Measurements from ENCODE around the gene TNIP2. TPM values are rescaled to one million over a fixed set of nuclear protein-coding genes. Genes with fewer than 3 reads are reported as not detected.

The TNIP2 gene
- total RNA-seq, 1 experiment from 2014 or later: 41.0 TPM

DNA sequence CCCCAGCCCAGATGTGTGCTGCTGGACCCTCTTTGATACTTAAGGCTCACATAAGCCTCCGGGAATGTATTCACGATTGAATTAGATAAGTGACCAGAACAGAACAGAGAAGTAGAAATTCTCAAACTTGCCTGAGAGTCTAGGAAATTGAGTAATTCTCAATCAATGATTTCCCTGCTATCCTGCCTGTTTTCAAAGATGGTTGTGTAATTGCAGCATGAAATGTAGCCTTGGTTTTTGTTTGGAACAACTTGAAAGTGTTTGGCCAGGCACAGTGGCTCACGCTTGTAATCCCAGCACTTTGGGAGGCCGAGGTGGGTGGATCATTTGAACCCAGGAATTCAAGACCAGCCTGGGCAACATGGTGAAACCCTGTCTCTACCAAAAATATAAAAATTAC lies 41.2 kb downstream of the TNIP2 start (continued):
- TF ChIP-seq, protein P1, sequence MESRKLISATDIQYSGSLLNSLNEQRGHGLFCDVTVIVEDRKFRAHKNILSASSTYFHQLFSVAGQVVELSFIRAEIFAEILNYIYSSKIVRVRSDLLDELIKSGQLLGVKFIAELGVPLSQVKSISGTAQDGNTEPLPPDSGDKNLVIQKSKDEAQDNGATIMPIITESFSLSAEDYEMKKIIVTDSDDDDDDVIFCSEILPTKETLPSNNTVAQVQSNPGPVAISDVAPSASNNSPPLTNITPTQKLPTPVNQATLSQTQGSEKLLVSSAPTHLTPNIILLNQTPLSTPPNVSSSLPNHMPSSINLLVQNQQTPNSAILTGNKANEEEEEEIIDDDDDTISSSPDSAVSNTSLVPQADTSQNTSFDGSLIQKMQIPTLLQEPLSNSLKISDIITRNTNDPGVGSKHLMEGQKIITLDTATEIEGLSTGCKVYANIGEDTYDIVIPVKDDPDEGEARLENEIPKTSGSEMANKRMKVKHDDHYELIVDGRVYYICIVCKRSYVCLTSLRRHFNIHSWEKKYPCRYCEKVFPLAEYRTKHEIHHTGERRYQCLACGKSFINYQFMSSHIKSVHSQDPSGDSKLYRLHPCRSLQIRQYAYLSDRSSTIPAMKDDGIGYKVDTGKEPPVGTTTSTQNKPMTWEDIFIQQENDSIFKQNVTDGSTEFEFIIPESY (IDR thresholded peaks at IDR 0.05; ENCODE audit: extremely low read depth, insufficient replicate concordance, low read length): no peak
- no peak for TF ChIP-seq CEBPB (IDR thresholded peaks at IDR 0.05; ENCODE audit: low read depth)

GRCh38 chr4:2714061-2714770 lies 41.9 kb downstream of the TNIP2 start:
- Histone ChIP-seq H3K79me2 (ENCODE audit: insufficient read depth, low read length) (peaks cover 14% of the 10 kb centered on the region), H3K9me2 (ENCODE audit: insufficient read depth) (no peaks in the 10 kb centered on the region), H3K9ac (ENCODE audit: low read length) (no peak overlapping the region), H3K4me1 (ENCODE audit: control insufficient read depth in 1 of 2, insufficient read depth in 2 of 2, low read length in 2 of 2) (peaks cover 14 to 28% of the 10 kb centered on the region in 2 experiments; a peak in 3 of 4 replicates), H3K9me3 (ENCODE audit: control insufficient read depth in 1 of 2, insufficient read depth in 1 of 2, low read depth in 1 of 2, low read length in 2 of 2) (no peaks in the 10 kb centered on the region), H4K20me1 (ENCODE audit: insufficient read depth) (no peaks in the 10 kb centered on the region), H3K27ac (ENCODE audit: low read depth, low read length) (no peak overlapping the region), H2AFZ (ENCODE audit: low read depth, low read length, poor library complexity, severe bottlenecking) (no peak overlapping the region), H3K4me2 (ENCODE audit: low read length) (no peak overlapping the region), H3K4me3 (replicated peaks in 1 of 2; ENCODE audit: low read depth in 1 of 2, low read length in 2 of 2) (no peak overlapping the region), H3K27me3 (ENCODE audit: insufficient read depth, low read length) (no peaks in the 10 kb centered on the region), H3K36me3 (ENCODE audit: control insufficient read depth in 1 of 2, insufficient read depth in 2 of 2, low read length in 2 of 2) (peaks cover 0 to 15% of the 10 kb centered on the region in 2 experiments; a peak in 3 of 4 replicates)
- CTCF ChIA-PET: no interaction called here
- intact Hi-C loops (cut with micrococcal nuclease): loop anchor here (10.0 kb wide), 1 partner anchor 489 kb away; no protein-coding TSS in a partner anchor
- POLR2A ChIA-PET: no interaction called here
- no peak for DNase-seq (ENCODE audit: low read depth, low spot score)
- no TSS peak for BruUV-seq (replicated peaks)
- RAD21 ChIA-PET (ENCODE audit: low non-redundant PET in 1 of 2, low total read pairs in 2 of 2, uncharacterized antibody in 2 of 2, unreplicated experiment in 2 of 2): no interaction called here
- no peak for ATAC-seq
- TF ChIP-seq ELF1 (IDR thresholded peaks at IDR 0.05; ENCODE audit: borderline replicate concordance, low read depth) (no peak), CBX3 (IDR thresholded peaks at IDR 0.05; ENCODE audit: low read depth) (no peak), TCF7L2 (IDR thresholded peaks at IDR 0.05; ENCODE audit: borderline replicate concordance, extremely low read depth, insufficient read depth, insufficient read length) (no peak), EZH2phosphoT487 (IDR thresholded peaks at IDR 0.05; ENCODE audit: borderline replicate concordance) (no peak), EGR1 (IDR thresholded peaks at IDR 0.05; ENCODE audit: low read depth) (no peak), POLR2A (IDR thresholded peaks at IDR 0.05; ENCODE audit: borderline replicate concordance, extremely low read depth, insufficient read depth, insufficient read length) (no peak), RAD21 (IDR thresholded peaks at IDR 0.05; ENCODE audit: low read depth) (no peak), POLR2AphosphoS5 (IDR thresholded peaks at IDR 0.05; ENCODE audit: low read depth, low read length) (no peak)
- TF ChIP-seq, protein P2, sequence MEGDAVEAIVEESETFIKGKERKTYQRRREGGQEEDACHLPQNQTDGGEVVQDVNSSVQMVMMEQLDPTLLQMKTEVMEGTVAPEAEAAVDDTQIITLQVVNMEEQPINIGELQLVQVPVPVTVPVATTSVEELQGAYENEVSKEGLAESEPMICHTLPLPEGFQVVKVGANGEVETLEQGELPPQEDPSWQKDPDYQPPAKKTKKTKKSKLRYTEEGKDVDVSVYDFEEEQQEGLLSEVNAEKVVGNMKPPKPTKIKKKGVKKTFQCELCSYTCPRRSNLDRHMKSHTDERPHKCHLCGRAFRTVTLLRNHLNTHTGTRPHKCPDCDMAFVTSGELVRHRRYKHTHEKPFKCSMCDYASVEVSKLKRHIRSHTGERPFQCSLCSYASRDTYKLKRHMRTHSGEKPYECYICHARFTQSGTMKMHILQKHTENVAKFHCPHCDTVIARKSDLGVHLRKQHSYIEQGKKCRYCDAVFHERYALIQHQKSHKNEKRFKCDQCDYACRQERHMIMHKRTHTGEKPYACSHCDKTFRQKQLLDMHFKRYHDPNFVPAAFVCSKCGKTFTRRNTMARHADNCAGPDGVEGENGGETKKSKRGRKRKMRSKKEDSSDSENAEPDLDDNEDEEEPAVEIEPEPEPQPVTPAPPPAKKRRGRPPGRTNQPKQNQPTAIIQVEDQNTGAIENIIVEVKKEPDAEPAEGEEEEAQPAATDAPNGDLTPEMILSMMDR (IDR thresholded peaks at IDR 0.05 in 2 of 3, conservative IDR thresholded peaks at IDR 0.05 in 1 of 3; ENCODE audit: borderline replicate concordance in 1 of 3, insufficient read depth in 1 of 3, low read depth in 2 of 3, low read length in 2 of 3): no peak
- TF ChIP-seq, protein P1 (IDR thresholded peaks at IDR 0.05; ENCODE audit: extremely low read depth, insufficient replicate concordance, low read length): no peak
- TF ChIP-seq, protein P3, sequence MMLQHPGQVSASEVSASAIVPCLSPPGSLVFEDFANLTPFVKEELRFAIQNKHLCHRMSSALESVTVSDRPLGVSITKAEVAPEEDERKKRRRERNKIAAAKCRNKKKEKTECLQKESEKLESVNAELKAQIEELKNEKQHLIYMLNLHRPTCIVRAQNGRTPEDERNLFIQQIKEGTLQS (IDR thresholded peaks at IDR 0.05): no peak
- TF ChIP-seq, protein P4, sequence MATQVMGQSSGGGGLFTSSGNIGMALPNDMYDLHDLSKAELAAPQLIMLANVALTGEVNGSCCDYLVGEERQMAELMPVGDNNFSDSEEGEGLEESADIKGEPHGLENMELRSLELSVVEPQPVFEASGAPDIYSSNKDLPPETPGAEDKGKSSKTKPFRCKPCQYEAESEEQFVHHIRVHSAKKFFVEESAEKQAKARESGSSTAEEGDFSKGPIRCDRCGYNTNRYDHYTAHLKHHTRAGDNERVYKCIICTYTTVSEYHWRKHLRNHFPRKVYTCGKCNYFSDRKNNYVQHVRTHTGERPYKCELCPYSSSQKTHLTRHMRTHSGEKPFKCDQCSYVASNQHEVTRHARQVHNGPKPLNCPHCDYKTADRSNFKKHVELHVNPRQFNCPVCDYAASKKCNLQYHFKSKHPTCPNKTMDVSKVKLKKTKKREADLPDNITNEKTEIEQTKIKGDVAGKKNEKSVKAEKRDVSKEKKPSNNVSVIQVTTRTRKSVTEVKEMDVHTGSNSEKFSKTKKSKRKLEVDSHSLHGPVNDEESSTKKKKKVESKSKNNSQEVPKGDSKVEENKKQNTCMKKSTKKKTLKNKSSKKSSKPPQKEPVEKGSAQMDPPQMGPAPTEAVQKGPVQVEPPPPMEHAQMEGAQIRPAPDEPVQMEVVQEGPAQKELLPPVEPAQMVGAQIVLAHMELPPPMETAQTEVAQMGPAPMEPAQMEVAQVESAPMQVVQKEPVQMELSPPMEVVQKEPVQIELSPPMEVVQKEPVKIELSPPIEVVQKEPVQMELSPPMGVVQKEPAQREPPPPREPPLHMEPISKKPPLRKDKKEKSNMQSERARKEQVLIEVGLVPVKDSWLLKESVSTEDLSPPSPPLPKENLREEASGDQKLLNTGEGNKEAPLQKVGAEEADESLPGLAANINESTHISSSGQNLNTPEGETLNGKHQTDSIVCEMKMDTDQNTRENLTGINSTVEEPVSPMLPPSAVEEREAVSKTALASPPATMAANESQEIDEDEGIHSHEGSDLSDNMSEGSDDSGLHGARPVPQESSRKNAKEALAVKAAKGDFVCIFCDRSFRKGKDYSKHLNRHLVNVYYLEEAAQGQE (IDR thresholded peaks at IDR 0.05; ENCODE audit: low read depth): no peak

Data from HCT116 (cell line).